Gastrocnemius medialis (tissue), 4 donors: Measurements from ENCODE around the gene ATXN1.

Experiments
- CTCF ChIP-seq, 5 experiments: fragments of 450-650 bp in 3 of 5; fragments of 200-600 bp in 2 of 5; sonication (generic) in 2 of 5; IDR thresholded peaks in 4 of 5; conservative IDR thresholded peaks in 1 of 5; 1 replicate in 4 of 5; 2 replicates in 1 of 5; pipeline ENCODE4 v1.5.1; 2016 to 2019; ENCODE audit warnings: antibody characterized with exemption in 5 of 5, mild to moderate bottlenecking in 3 of 5, moderate library complexity in 3 of 5
- POLR2A ChIP-seq, 2 donors: fragments of 450-650 bp; IDR thresholded peaks; one replicate each; pipeline ENCODE4 v1.6.1; 2017; ENCODE audit warnings: antibody characterized with exemption in 2 of 2, mild to moderate bottlenecking in 2 of 2, moderate library complexity in 2 of 2

- no peak for TF ChIP-seq CTCF (IDR thresholded peaks at IDR 0.05 in 4 of 5, conservative IDR thresholded peaks at IDR 0.05 in 1 of 5)
- TF ChIP-seq POLR2A (IDR thresholded peaks at IDR 0.05): no peak
Measured at GRCh38 chr6:16789329-16790038, 28.2 kb upstream of the ATXN1 start.
